Activated T-helper 17 cell treated with anti-CD3 and anti-CD28 coated beads, Interleukin-2, amount 50 U/mL, for 72 hours (primary cell): ENCODE data around the gene BRCC3. TPM values are rescaled to one million over a fixed set of nuclear protein-coding genes. Genes with fewer than 3 reads are reported as not detected.

Experiments used
- ATAC-seq: fragments of 150-1000 bp; cut with Tn5 transposase; replicated peaks from 2 replicates; pipeline ENCODE4 v1.10.0; 2021; ENCODE audit warnings: mild to moderate bottlenecking, moderate library complexity
- H3K27ac Mint-ChIP-seq: one replicate; pipeline ENCODE4 v1.8.0; 2022; ENCODE audit warnings: mixed read lengths
- H3K27me3 Mint-ChIP-seq: one replicate; pipeline ENCODE4 v1.8.0; 2022; ENCODE audit warnings: mixed read lengths
- H3K36me3 Mint-ChIP-seq: one replicate; pipeline ENCODE4 v1.8.0; 2022; ENCODE audit warnings: low read depth, mild to moderate bottlenecking, mixed read lengths
- H3K4me1 Mint-ChIP-seq: one replicate; pipeline ENCODE4 v1.8.0; 2022; ENCODE audit warnings: mixed read lengths
- H3K4me3 Mint-ChIP-seq: one replicate; pipeline ENCODE4 v1.8.0; 2022; ENCODE audit warnings: mild to moderate bottlenecking, mixed read lengths
- H3K9me3 Mint-ChIP-seq: one replicate; pipeline ENCODE4 v1.8.0; 2022; ENCODE audit warnings: mixed read lengths
- total RNA-seq, 2 donors: library from RNA; stranded (reverse); gene quantifications; one replicate each; pipeline ENCODE4 v1.2.3, GENCODE V29; 2022

Gene BRCC3
- 10 to 100 TPM; 29.1 to 48.7 TPM for total RNA-seq

DNA sequence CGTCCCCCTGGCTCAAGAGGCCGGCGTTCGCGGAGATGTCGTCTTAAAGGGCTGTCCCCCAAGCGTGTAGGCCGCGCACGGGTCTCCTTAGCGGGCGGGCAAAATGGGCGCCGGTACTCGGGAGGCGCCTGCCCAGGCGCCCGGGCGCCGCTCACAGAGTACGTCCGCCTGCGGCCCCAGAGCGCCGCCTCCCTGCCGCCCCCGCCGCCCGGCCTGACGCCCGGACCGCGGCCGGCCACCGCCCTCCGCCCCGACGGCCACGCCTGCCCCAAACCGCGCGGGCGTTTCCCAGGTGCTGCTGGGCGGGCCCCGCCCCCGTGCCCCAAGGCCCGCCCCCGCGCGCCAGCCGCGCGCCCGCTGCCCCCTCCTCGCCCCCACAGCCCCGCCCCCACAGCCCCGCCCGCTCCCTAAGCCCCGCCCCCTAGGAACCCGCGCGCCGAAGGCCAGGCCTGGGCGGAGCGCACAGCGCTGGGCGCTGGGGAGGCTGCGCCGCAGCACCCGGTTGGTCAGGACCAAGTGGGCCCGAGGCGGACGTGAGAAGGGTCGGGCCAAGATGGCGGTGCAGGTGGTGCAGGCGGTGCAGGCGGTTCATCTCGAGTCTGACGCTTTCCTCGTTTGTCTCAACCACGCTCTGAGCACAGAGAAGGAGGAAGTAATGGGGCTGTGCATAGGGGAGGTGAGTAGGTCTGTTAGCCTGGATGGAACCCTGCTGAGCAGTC is at the start of gene BRCC3, which contains the start of the genes CMC4 and MTCP1:
BRCC3 (plus strand) TSS at position 534 of the 719 bp plus-strand sequence; CDS start at position 554, 20 bp downstream.
CMC4 (minus strand) TSS at position 162 of the 719 bp plus-strand sequence. CDS start 7,113 bp downstream, outside the sequence.
MTCP1 (minus strand) TSS at position 162 of the 719 bp plus-strand sequence. CDS start 5,126 bp downstream, outside the sequence.
- Mint-ChIP-seq H3K9me3 (no peaks in the 10 kb centered on the region), H3K36me3 (peaks cover 40% of the 10 kb centered on the region), H3K27me3 (no peaks in the 10 kb centered on the region), H3K4me3 (peak within 1 kb of the TSS; percentile 91), H3K27ac (peak within 1 kb of the TSS; percentile 87), H3K4me1 (peaks cover 35% of the 10 kb centered on the region)
- ATAC-seq = peak; percentile 95

DNA sequence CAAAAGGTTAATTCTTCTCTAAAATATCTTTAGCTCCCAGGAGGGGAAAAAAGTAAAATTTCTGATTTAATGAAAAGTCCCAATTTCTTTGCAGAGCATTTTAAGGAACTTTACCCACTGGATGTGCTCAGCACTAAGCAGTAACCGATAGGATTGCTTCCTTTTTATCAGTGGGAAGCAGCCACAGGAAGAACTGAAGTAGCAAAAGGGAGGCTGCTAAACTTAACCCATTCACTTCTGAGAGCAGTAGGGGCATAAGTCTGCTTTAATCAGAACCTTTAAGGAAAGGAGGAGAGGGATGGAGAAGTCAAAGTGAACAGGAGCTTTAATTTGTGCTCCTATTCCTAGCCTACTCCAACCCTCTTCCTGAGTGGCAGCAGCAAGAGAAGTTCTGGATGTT is 48.7 kb upstream of the BRCC3 start, which contains the start of gene F8:
F8 (minus strand) TSS at position 139 of the 400 bp plus-strand sequence. CDS start 171 bp downstream, outside the sequence.
- Mint-ChIP-seq H3K9me3 (no peaks in the 10 kb centered on the region), H3K36me3 (no peaks in the 10 kb centered on the region), H3K27me3 (no peaks in the 10 kb centered on the region), H3K27ac (no peak within 1 kb of the TSS), H3K4me1 (no peaks in the 10 kb centered on the region), H3K4me3 (no peak within 1 kb of the TSS)
- no peak for ATAC-seq

DNA sequence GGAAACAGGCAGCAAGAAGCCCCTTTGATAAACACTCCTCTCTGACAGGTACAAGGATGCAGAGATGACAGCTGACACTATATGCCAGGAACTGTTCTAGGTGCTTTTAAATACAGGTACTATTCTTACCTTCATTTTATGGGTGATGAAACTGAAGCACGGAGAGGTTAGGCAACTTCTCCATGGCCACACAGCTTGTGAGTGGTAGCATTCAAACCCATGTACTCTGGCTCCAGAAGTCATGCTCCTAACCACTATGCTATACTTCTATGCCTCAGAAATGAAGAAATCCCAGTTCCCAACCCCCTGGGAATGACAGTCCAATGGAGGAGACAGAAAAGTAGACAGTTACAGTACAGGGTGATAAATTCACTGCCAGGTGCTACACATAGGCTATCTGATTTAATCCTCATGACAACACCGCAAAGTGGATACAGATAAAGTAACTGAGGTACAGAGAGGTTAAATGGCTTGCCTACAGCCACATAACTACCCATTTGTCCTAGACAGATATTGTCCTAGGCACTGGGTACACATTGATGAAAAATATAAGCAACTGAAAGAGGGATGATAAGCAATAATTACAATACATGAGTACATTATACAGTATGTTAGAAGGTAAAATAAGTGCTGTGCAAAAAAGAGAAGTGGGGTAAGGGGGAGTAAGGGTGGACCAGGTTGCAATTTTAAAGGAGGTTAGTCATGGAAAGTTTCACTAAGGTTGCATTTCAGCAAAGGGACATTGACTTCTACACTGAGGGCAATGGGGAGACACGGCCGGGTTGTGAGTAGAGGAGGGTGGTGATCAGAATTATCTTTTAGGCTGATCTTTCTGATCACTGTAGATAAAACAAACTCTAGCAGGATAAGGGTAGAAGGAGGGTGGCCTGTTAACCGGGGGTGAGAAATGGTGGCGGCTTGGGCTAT is 47.1 kb upstream of the BRCC3 start:
- Mint-ChIP-seq H3K4me1 (peaks cover 7% of the 10 kb centered on the region), H3K36me3 (no peaks in the 10 kb centered on the region), H3K27ac (no peak overlapping the region), H3K9me3 (no peaks in the 10 kb centered on the region), H3K4me3 (no peak overlapping the region), H3K27me3 (no peaks in the 10 kb centered on the region)
- no peak for ATAC-seq

DNA sequence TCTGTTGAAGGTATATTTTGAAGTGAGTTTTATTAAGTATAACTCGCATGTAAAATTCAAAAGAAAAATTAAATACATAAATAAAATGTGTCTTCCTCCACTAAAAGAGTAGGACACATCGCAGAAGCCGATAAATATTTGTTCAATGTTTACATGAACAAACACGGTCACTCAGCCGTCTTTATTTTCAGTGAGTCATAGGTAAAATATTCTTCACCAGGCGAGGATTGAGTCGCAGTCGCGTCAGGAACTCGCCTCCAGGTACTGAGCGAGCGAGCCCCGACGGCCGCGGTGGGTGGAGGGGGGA is 44.9 kb upstream of the BRCC3 start:
- ATAC-seq = no peak
- H3K36me3 Mint-ChIP-seq = peaks cover 6% of the 10 kb centered on the region
- peak overlapping the region; percentile 86 for H3K4me3 Mint-ChIP-seq

DNA sequence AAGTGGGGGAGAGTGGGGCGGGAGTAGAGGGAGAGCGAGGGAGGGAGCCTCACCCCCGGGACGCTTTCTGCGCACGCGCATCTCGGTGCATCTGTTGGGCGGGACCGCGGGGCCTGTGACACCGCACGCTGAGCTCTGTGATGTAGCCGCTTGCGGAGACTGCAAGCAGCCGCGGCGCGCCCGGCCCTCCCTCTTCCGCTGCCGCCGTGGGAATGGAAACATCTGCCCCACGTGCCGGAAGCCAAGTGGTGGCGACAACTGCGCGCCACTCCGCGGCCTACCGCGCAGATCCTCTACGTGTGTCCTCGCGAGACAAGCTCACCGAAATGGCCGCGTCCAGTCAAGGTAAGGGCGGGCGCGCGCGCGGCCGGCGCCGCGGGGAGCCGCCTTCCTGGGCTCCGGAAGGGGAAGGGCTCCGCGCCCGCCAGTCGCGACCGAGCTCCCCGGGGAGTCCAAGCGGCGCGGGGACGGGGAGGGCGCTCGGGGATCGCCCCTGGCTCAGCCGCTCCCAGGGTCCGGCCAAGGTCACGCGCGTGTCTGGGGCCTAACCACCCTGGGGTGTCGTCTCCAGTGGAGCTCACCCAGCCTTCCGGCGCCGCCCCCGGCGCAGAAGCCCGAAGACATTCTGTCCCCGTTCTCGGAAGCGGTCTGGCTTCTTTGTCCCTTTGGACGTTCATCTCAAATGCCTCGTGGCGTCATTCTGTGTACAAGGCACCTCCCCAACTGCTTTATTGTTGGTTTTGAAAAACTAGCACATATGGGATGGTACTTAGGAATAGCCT is 44.4 kb upstream of the BRCC3 start, which contains the start of gene FUNDC2:
FUNDC2 (plus strand) TSS at position 118 of the 782 bp plus-strand sequence; CDS start at position 213, 95 bp downstream.
- Mint-ChIP-seq H3K4me3 (peak within 1 kb of the TSS; percentile 86), H3K9me3 (no peaks in the 10 kb centered on the region), H3K27me3 (no peaks in the 10 kb centered on the region), H3K27ac (peak within 1 kb of the TSS; percentile 86), H3K36me3 (peaks cover 11% of the 10 kb centered on the region), H3K4me1 (peaks cover 7% of the 10 kb centered on the region)
- ATAC-seq = peak; percentile 90

More for the DNA sequence above, 44.9 kb upstream of the BRCC3 start:
- Mint-ChIP-seq H3K27ac (peak overlapping the region; percentile 75), H3K9me3 (no peaks in the 10 kb centered on the region), H3K4me1 (peaks cover 7% of the 10 kb centered on the region), H3K27me3 (no peaks in the 10 kb centered on the region)

DNA sequence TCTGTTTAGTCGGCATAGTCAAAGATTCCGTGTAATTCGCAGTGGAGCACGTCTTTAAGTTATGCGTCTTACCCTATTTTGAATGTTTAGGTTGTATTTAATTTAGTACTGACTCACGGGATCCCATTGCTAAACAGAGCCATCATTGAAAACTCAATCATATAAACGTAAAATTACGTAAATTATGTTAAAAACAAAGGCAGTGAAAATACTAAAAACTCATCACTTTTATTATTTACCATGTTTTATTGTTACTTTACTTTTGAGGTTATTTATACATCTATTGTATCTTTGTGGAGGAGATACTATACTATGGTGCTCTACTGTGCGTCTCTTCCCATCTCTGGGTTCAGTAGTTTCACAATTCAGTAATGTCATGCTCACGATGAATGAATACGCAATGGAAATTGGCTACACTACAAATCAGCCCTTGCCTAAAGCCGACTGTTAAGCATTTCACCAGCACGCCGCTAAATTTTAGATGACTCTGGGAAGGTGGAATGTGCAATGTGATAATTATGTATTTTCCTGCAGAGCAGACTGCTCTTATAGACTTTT is 43.7 kb upstream of the BRCC3 start:
- ATAC-seq = peak; percentile 38
- H3K27ac Mint-ChIP-seq = peak overlapping the region; percentile 86
- peaks cover 7% of the 10 kb centered on the region for H3K4me1 Mint-ChIP-seq
- H3K27me3 Mint-ChIP-seq = no peaks in the 10 kb centered on the region
- peaks cover 11% of the 10 kb centered on the region for H3K36me3 Mint-ChIP-seq
- H3K4me3 Mint-ChIP-seq = peak overlapping the region; percentile 86
- no peaks in the 10 kb centered on the region for H3K9me3 Mint-ChIP-seq

DNA sequence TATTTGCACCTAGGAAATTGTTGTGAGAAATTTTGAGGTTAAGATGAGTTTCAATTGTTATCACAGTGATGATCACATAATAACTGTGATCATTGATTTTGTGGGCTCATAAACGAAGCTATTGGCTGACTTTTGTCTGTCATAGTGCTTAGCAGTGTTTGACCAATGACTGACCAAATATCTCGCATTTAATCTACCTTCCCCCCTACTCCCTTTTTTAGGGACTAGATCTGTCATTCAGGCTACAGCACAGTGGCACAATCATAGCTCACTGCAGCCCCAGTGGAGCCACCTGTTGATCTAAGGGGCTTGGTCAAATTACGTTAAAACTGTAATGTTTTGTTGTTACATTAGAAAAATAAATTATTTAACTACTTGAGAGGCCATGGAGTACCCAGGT is 43.2 kb upstream of the BRCC3 start:
- peak overlapping the region; percentile 86 for H3K4me3 Mint-ChIP-seq
- peaks cover 11% of the 10 kb centered on the region for H3K36me3 Mint-ChIP-seq
- no peak for ATAC-seq

DNA sequence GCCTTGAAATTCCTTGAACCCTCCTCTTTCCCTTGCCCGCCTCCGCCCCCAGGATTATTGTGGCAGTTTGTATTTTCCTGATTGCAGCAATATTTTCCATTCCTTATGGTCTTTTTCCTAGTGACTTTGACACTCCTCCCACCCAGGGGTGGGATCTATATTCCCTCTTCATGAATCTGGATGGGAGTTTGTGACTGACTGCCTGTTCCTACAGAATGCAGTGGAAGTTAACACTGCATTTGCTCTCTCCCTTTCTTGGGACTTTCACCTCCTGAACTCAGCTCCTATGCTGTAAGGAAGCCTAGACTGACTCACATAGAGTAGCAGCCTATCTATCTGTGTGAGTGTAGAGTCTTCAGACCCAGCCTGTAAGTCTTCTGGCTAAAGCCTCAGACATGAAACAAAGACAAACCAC is 42.4 kb upstream of the BRCC3 start:
- H3K27me3 Mint-ChIP-seq = no peaks in the 10 kb centered on the region
- peak overlapping the region; percentile 86 for H3K4me3 Mint-ChIP-seq
- H3K36me3 Mint-ChIP-seq = peaks cover 11% of the 10 kb centered on the region
- H3K9me3 Mint-ChIP-seq = no peaks in the 10 kb centered on the region
- peak overlapping the region; percentile 86 for H3K27ac Mint-ChIP-seq
- H3K4me1 Mint-ChIP-seq = peaks cover 7% of the 10 kb centered on the region
- no peak for ATAC-seq

More for the DNA sequence above, 43.2 kb upstream of the BRCC3 start:
- Mint-ChIP-seq H3K27ac (peak overlapping the region; percentile 86), H3K9me3 (no peaks in the 10 kb centered on the region), H3K4me1 (peaks cover 7% of the 10 kb centered on the region), H3K27me3 (no peaks in the 10 kb centered on the region)

DNA sequence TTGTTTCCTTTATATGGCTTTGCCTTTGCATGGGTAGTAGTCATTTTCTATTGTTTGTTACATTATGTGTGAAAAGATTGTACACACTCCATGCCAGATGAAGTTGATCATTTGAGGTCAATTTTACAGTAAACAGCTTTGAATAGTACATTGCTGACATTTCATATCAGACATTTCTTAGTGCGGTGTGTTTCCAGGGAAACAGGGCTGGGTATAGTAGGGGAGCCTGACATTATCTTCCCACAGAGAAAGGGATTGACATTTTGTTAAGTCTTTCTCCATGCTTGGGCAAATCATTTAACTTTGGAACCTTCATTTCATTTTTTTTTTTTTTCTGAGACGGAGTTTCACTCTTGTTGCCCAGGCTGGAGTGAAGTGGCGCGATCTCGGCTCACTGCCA is 39.7 kb upstream of the BRCC3 start:
- peaks cover 7% of the 10 kb centered on the region for H3K4me1 Mint-ChIP-seq
- H3K9me3 Mint-ChIP-seq = no peaks in the 10 kb centered on the region
- peaks cover 38% of the 10 kb centered on the region for H3K36me3 Mint-ChIP-seq
- H3K27ac Mint-ChIP-seq = no peak overlapping the region
- no peak overlapping the region for H3K4me3 Mint-ChIP-seq
- ATAC-seq = no peak
- H3K27me3 Mint-ChIP-seq = no peaks in the 10 kb centered on the region

DNA sequence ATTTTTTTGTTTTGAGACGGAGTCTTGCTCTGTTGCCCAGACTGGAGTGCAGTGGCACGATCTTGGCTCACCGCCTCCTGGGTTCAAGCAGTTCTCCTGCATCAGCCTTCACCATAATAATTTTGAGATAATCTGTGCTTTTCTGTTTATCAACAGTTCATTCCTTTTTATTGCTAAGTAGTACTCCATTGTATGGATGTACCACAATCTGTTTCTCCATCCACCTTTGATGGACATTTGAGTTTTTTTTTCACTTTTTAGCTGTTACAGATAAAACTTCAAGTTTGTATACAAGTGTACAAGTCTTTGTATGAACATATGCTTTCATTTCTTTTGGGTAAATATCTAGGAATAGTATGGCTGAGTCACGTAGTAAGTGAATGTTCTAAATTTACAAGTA is 35.6 kb upstream of the BRCC3 start:
- no peak for ATAC-seq
- no peak overlapping the region for H3K4me3 Mint-ChIP-seq
- H3K36me3 Mint-ChIP-seq = peaks cover 66% of the 10 kb centered on the region
- H3K27me3 Mint-ChIP-seq = no peaks in the 10 kb centered on the region
- no peaks in the 10 kb centered on the region for H3K9me3 Mint-ChIP-seq
- H3K4me1 Mint-ChIP-seq = no peaks in the 10 kb centered on the region
- H3K27ac Mint-ChIP-seq = no peak overlapping the region

DNA sequence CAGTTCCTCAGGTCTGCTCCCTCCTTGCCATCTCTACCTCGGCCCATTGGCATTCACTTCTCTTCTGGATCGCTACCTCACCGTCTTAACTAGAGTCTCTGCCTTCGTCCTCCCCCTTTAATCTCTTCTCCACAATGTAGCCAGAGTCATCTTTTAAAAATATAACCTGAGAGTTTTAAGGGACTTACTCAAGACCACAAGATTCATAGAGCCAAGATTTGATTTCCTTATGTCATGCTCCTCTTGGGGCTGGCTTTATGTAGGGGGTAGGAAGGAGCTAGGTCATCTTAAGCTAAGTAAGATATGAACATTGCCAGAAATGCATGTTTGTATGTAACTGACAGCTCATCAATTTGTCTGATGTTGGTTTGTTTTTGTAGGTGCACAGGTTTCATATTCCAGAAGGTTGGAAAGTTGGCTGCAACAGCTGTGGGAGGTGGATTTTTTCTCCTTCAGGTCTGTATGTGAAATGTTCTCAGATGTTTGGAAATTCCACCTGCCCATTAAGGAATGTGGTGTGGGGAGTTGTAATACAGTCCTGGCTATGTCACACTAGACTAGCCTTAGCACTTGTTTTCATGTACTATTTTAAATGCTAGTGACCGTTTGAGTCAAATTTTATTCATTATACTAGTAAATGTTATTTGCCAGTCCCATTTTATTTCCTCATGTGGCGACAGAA is 25.0 kb upstream of the BRCC3 start:
- no peaks in the 10 kb centered on the region for H3K9me3 Mint-ChIP-seq
- peaks cover 59% of the 10 kb centered on the region for H3K36me3 Mint-ChIP-seq
- no peak overlapping the region for H3K4me3 Mint-ChIP-seq
- no peak overlapping the region for H3K27ac Mint-ChIP-seq
- no peak for ATAC-seq
- no peaks in the 10 kb centered on the region for H3K27me3 Mint-ChIP-seq
- H3K4me1 Mint-ChIP-seq = peaks cover 4% of the 10 kb centered on the region

DNA sequence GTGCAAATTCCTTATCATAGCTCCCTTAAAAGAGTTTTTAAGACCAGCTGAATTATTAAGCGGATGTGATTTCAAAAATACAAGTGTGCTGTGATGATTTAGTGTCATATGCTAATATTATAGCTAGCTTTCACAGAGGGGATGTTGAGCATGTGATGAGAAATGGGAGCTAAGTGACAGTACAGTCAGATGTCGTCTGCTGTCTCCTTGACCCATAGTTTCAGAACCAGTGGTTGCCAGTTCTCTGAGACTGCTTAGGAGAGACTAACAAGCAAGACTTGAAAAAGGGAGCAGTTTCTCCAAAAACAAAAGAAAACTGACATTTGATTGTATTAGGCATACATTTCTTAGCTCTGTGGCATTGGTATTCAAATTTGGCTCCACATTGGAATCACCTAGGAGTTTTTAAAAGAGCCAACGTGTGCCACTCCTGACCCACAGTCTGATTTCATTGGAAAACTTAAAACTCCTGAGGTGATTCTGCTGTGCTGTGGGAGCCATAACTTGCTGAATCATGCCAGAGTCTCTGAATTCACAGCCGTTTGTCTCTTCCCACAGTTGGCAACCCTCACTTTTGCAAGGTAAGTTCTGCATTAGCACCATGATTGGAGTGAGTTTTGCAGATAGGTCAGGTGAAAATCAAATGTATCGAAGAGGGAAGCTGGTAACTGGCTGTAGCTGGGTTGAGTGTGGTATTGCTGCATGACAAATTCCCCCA is 24.3 kb upstream of the BRCC3 start:
- no peak for ATAC-seq
- peaks cover 4% of the 10 kb centered on the region for H3K4me1 Mint-ChIP-seq
- peaks cover 62% of the 10 kb centered on the region for H3K36me3 Mint-ChIP-seq
- no peaks in the 10 kb centered on the region for H3K9me3 Mint-ChIP-seq
- H3K27me3 Mint-ChIP-seq = no peaks in the 10 kb centered on the region
- H3K27ac Mint-ChIP-seq = no peak overlapping the region
- no peak overlapping the region for H3K4me3 Mint-ChIP-seq
